ENCODE results near the gene ODF2L.

Gene ODF2L

GRCh38 chr1:86318436-86318835 lies 77.7 kb downstream of the ODF2L start:
- DNase-seq (ENCODE audit: low read depth) = no peak

GRCh38 chr1:86317926-86318325 lies 78.2 kb downstream of the ODF2L start:
- DNase-seq (ENCODE audit: low read depth) = no peak

- no peak for DNase-seq (ENCODE audit: low read depth)
Observed at GRCh38 chr1:86305731-86306130, 90.4 kb downstream of the ODF2L start.

- DNase-seq (ENCODE audit: low read depth) = no peak
Observed at GRCh38 chr1:86303041-86303690, 93.0 kb downstream of the ODF2L start.

Data from stimulated activated CD8-positive, alpha-beta memory T cell treated with anti-CD3 and anti-CD28 coated beads, Interleukin-15, amount 100 ng/mL, for 24 hours (primary cell).